Activated B cell treated with CpG ODN at 0.5 μM for 24 hours (primary cell): Measurements from ENCODE around the gene SLIT3. TPM values are rescaled to one million over a fixed set of nuclear protein-coding genes. Genes with fewer than 3 reads are reported as not detected.

Experiments used
- ATAC-seq: fragments of 200-7000 bp; cut with Tn5 transposase; one replicate; pipeline ENCODE4 v1.10.0; 2021; ENCODE audit warnings: low read depth, mild to moderate bottlenecking, moderate library complexity
- CTCF ChIA-PET: fragments of 350-600 bp; sonication (Branson Sonifier 250); formaldehyde crosslinking; loops from one replicate; lab custom pipeline; 2021; ENCODE audit warnings: antibody characterized with exemption; lab: Charles Lee
- POLR2A ChIA-PET: fragments of 350-600 bp; sonication (Branson Sonifier 250); formaldehyde crosslinking; loops from one replicate; lab custom pipeline; 2021; ENCODE audit warnings: antibody characterized with exemption; lab: Charles Lee
- DNase-seq: peaks from one replicate; pipeline ENCODE4 v3.0.0; 2022
- H3K27ac Mint-ChIP-seq: one replicate; pipeline ENCODE4 v1.8.0; 2020; ENCODE audit warnings: mixed read lengths
- H3K27me3 Mint-ChIP-seq: one replicate; pipeline ENCODE4 v1.8.0; 2021; ENCODE audit warnings: mixed read lengths
- H3K36me3 Mint-ChIP-seq: one replicate; pipeline ENCODE4 v1.8.0; 2021; ENCODE audit warnings: low read depth, mixed read lengths
- H3K4me1 Mint-ChIP-seq: one replicate; pipeline ENCODE4 v1.8.0; 2021; ENCODE audit warnings: mixed read lengths
- H3K4me3 Mint-ChIP-seq: one replicate; pipeline ENCODE4 v1.8.0; 2020; ENCODE audit warnings: mild to moderate bottlenecking, mixed read lengths
- H3K9me3 Mint-ChIP-seq: one replicate; pipeline ENCODE4 v1.8.0; 2020; ENCODE audit warnings: mixed read lengths
- intact Hi-C: fragments of 100-400 bp; cut with micrococcal nuclease; formaldehyde crosslinking; loops from one replicate; pipeline ENCODE4 v1.15.1; 2024
- total RNA-seq: library from RNA; stranded (reverse); gene quantifications from 2 replicates; pipeline ENCODE4 v1.2.3, GENCODE V29; 2022
- TF ChIP-seq, protein P1 (sequence below): fragments of 200-600 bp; IDR thresholded peaks from one replicate; pipeline ENCODE4 v1.8.0; 2022; ENCODE audit warnings: antibody characterized with exemption, mild to moderate bottlenecking

Gene SLIT3
- total RNA-seq, 1 donor from 2014 or later = not detected

DNA sequence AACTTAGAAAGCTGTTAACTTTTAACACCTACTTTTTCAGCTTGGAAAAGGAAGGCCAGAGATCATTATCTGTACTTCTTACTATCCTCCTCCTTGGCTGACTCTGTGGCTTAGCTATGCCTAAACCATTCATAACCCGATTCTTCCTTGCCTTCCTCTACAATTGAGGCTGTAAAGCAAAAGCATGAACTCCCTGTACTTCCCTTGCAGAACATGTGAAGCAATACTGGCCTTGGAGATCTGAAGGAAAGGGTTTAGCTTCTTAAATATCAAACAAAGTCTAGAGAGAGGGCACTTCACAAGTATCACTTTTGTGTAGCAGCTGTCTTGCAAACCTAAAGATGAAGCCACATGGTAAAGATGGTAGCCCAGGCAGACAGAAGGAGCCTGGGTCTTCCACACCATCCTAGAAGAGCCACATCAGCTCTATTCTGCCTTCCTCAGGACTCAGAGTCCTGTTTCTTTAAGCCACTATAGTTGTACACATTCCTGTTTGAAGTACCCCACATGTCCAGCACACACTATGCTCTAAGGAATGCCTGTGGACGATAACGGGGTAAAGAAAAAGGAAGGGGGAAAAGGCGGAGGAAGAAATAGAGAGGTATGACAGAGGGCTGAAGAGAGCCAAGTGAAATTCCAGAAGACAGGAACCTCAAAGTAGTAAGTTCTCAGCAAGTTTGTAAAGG, 169.2 kb downstream of the SLIT3 start:
- no peak overlapping the region for H3K27ac Mint-ChIP-seq
- intact Hi-C loops = no loop called here

DNA sequence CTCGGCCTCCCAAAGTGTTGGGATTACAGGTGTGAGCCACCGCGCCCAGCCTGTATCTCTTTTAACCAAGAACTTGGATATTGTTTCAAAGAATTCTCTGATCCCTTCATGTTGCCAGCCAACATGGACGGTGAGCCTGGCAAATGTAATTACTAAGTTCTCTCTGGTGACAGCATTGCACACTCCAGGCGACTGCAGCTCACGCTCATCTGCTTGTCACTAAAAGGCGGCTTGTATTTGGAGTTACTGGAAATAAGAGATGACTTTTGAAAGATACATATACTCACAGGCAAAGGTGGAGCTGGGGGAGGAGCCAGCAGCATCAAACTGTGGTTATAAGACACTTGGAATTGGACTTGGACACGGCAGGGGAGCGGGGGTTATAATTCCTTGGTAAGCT, 172.3 kb downstream of the SLIT3 start:
- no peak for DNase-seq
- no peak overlapping the region for H3K27ac Mint-ChIP-seq

More for the DNA sequence above, 169.2 kb downstream of the SLIT3 start:
- DNase-seq (no peak), ATAC-seq (no peak)
- ChIA-PET POLR2A (no interaction called here), CTCF (no interaction called here)
- H3K9me3 Mint-ChIP-seq = no peaks in the 10 kb centered on the region
- no peaks in the 10 kb centered on the region for H3K4me1 Mint-ChIP-seq
- no peaks in the 10 kb centered on the region for H3K36me3 Mint-ChIP-seq
- H3K27me3 Mint-ChIP-seq = no peaks in the 10 kb centered on the region
- TF ChIP-seq, protein P1, sequence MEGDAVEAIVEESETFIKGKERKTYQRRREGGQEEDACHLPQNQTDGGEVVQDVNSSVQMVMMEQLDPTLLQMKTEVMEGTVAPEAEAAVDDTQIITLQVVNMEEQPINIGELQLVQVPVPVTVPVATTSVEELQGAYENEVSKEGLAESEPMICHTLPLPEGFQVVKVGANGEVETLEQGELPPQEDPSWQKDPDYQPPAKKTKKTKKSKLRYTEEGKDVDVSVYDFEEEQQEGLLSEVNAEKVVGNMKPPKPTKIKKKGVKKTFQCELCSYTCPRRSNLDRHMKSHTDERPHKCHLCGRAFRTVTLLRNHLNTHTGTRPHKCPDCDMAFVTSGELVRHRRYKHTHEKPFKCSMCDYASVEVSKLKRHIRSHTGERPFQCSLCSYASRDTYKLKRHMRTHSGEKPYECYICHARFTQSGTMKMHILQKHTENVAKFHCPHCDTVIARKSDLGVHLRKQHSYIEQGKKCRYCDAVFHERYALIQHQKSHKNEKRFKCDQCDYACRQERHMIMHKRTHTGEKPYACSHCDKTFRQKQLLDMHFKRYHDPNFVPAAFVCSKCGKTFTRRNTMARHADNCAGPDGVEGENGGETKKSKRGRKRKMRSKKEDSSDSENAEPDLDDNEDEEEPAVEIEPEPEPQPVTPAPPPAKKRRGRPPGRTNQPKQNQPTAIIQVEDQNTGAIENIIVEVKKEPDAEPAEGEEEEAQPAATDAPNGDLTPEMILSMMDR = no peak
- H3K4me3 Mint-ChIP-seq = no peak overlapping the region

DNA sequence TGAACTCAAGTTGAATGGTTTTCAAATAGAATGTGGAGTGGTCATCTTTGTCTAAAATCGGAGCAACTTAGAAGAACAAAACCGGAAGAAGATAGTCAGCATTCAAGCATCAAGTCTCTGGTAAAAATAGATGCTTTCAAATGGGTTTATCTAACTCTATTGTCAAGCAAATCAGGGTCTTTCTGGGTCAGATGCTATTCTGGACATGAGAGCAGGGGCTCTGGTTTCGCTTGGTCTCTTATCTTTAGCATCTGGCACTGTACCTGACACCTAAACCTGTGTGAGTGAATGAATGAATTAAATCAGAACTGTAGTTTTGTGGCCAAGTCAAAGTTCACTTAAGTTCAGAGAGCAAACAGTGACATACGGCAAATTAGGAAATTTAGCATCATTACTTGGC, 173.5 kb downstream of the SLIT3 start:
- intact Hi-C loops = no loop called here
- DNase-seq (no peak), ATAC-seq (no peak)
- no peak overlapping the region for H3K4me3 Mint-ChIP-seq
- CTCF ChIA-PET = no interaction called here
- no peak overlapping the region for H3K27ac Mint-ChIP-seq
- H3K4me1 Mint-ChIP-seq = no peaks in the 10 kb centered on the region
- no peaks in the 10 kb centered on the region for H3K9me3 Mint-ChIP-seq
- TF ChIP-seq, protein P1 = no peak
- no peaks in the 10 kb centered on the region for H3K36me3 Mint-ChIP-seq
- H3K27me3 Mint-ChIP-seq = peaks cover 1% of the 10 kb centered on the region
- POLR2A ChIA-PET = no interaction called here

More for the DNA sequence above, 172.3 kb downstream of the SLIT3 start:
- POLR2A ChIA-PET = no interaction called here
- Mint-ChIP-seq H3K9me3 (no peaks in the 10 kb centered on the region), H3K4me1 (no peaks in the 10 kb centered on the region), H3K27me3 (peaks cover 1% of the 10 kb centered on the region), H3K36me3 (no peaks in the 10 kb centered on the region), H3K4me3 (no peak overlapping the region)
- ATAC-seq = no peak
- CTCF ChIA-PET = no interaction called here
- TF ChIP-seq, protein P1 = no peak
- intact Hi-C loops = no loop called here

DNA sequence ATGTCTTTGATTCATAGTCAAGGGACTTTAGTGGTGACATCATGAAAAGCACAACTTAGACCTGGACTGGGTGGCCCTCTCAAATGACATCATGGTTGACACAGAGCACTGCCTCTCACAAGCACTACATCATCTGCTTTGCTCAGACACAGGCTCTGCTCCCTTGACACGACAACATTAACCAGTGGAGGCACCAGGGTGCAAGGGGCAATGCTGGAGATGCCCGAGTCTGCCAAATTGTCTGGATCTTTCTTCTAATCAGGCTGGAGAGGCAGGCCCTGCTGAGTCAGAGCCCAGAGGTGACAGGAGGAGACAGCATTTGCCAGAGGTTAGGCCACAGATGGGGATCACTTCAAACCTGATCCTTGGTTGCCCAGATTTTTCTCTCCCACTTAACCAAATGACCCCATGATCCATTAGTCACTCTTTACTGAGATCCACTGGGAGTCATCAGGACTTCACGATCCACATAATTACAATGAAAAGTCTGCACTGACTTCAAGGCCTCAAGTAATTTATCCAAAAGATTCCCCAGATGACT, 174.4 kb downstream of the SLIT3 start:
- DNase-seq = no peak
- no peaks in the 10 kb centered on the region for H3K4me1 Mint-ChIP-seq
- H3K36me3 Mint-ChIP-seq = no peaks in the 10 kb centered on the region
- TF ChIP-seq, protein P1 = no peak
- H3K27ac Mint-ChIP-seq = no peak overlapping the region
- POLR2A ChIA-PET = no interaction called here
- no peak for ATAC-seq
- intact Hi-C loops = no loop called here
- no peak overlapping the region for H3K4me3 Mint-ChIP-seq
- H3K27me3 Mint-ChIP-seq = peaks cover 1% of the 10 kb centered on the region
- H3K9me3 Mint-ChIP-seq = no peaks in the 10 kb centered on the region
- CTCF ChIA-PET = no interaction called here

DNA sequence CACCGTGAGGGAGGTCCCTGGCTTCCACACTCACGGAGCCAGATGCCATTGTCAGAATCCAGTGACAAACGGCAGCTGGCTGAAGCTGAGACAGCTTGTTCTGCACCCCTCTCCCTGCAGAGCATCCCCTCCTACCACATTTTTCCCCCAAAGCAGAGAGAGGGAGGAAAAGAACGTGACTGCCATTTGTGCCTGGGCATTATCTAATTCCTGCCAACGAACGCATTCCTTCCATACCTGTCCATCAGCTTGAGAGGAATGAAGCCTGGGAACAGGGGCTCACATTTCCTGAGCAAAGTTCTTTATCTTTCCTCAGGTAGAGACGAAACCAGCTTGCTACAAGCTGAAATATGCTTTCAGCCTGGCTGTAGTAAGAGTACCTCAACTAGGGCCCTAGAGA, 175.4 kb downstream of the SLIT3 start:
- no peaks in the 10 kb centered on the region for H3K4me1 Mint-ChIP-seq
- no peaks in the 10 kb centered on the region for H3K36me3 Mint-ChIP-seq
- H3K9me3 Mint-ChIP-seq = no peaks in the 10 kb centered on the region
- ChIA-PET CTCF (no interaction called here), POLR2A (no interaction called here)
- H3K27me3 Mint-ChIP-seq = peaks cover 1% of the 10 kb centered on the region
- DNase-seq (no peak), ATAC-seq (no peak)
- TF ChIP-seq, protein P1 = no peak
- no peak overlapping the region for H3K4me3 Mint-ChIP-seq
- H3K27ac Mint-ChIP-seq = no peak overlapping the region
- intact Hi-C loops = no loop called here
